ENCODE data around the gene DGKZ.

Gene DGKZ

GRCh38 chr11:46427364-46427763 is 80.1 kb downstream of the DGKZ start:
- H3K9ac ChIP-seq (ENCODE audit: low read depth, low read length), result no peak overlapping the region
- H3K36me3 ChIP-seq (ENCODE audit: insufficient read depth, low read length), result peaks cover 23% of the 10 kb centered on the region
- WGBS, result 63% methylated on average over 9 of the region's 9 CpGs
- 0 out of 2 replicates have a peak overlapping the region, but pooled peaks have one; percentile 15 for H3K27ac ChIP-seq (ENCODE audit: low read depth, low read length)
- H3K27me3 ChIP-seq (ENCODE audit: insufficient read depth, low read length), result no peaks in the 10 kb centered on the region
- no peaks in the 10 kb centered on the region for H3K9me3 ChIP-seq (ENCODE audit: insufficient read depth, low read depth, low read length)
- H3K4me3 ChIP-seq (ENCODE audit: low read length), result no peak overlapping the region
- H3K4me1 ChIP-seq (ENCODE audit: insufficient read depth, low read length), result peaks cover 10% of the 10 kb centered on the region; the same call in 1 of the 2 replicates

GRCh38 chr11:46429717-46430116 is 82.5 kb downstream of the DGKZ start:
- Histone ChIP-seq H3K27me3 (ENCODE audit: insufficient read depth, low read length) (no peaks in the 10 kb centered on the region), H3K4me1 (ENCODE audit: insufficient read depth, low read length) (peaks cover 10% of the 10 kb centered on the region; the same call in 1 of the 2 replicates), H3K4me3 (ENCODE audit: low read length) (no peak overlapping the region), H3K27ac (ENCODE audit: low read depth, low read length) (no peak overlapping the region), H3K9me3 (ENCODE audit: insufficient read depth, low read depth, low read length) (no peaks in the 10 kb centered on the region), H3K9ac (ENCODE audit: low read depth, low read length) (no peak overlapping the region), H3K36me3 (ENCODE audit: insufficient read depth, low read length) (peaks cover 39% of the 10 kb centered on the region)
- 98% methylated on average over 2 of the region's 3 CpGs for WGBS

All from HUES64 (cell line).